Thymus (tissue), 11 donors: Measurements from ENCODE around the gene LAG3. TPM values are rescaled to one million over a fixed set of nuclear protein-coding genes. Genes with fewer than 3 reads are reported as not detected.
"Not testable (repeated sequence)": the region's sequence is repeated elsewhere in the genome, so short reads cannot be mapped to it uniquely, and the experiment has no call there.

Source experiments
- DNase-seq, 9 donors: peaks; one replicate each; pipeline ENCODE4 v3.0.0-alpha.2; 2013; ENCODE audit warnings: low spot score in 9 of 9, low read depth in 6 of 9, missing footprints in 1 of 9
- H3K27ac ChIP-seq, 2 donors: one replicate each; pipeline ENCODE4 v1.5.1; 2013; ENCODE audit warnings: control low read depth in 1 of 2, low read depth in 1 of 2, low read length in 1 of 2, mild to moderate bottlenecking in 1 of 2, moderate library complexity in 1 of 2
- H3K27me3 ChIP-seq, 2 donors: one replicate each; pipeline ENCODE4 v1.5.1; 2013; ENCODE audit warnings: low read length in 1 of 2; ENCODE audit not compliant: control insufficient read depth in 2 of 2, insufficient read depth in 1 of 2
- H3K36me3 ChIP-seq, 2 donors: one replicate each; pipeline ENCODE4 v1.5.1; 2013; ENCODE audit warnings: low read length in 1 of 2, mild to moderate bottlenecking in 1 of 2, moderate library complexity in 1 of 2; ENCODE audit not compliant: control insufficient read depth in 2 of 2, insufficient read depth in 2 of 2
- H3K4me1 ChIP-seq, 2 donors: one replicate each; pipeline ENCODE4 v1.5.1; 2013; ENCODE audit warnings: low read length in 2 of 2; ENCODE audit not compliant: control insufficient read depth in 2 of 2, insufficient read depth in 2 of 2
- H3K4me3 ChIP-seq, 2 donors: one replicate each; pipeline ENCODE4 v1.5.1; 2013; ENCODE audit warnings: low read length in 2 of 2, control low read depth in 1 of 2, mild to moderate bottlenecking in 1 of 2
- H3K9me3 ChIP-seq, 2 donors: one replicate each; pipeline ENCODE4 v1.5.1; 2013; ENCODE audit warnings: low read length in 1 of 2, mild to moderate bottlenecking in 1 of 2; ENCODE audit not compliant: control insufficient read depth in 2 of 2, insufficient read depth in 1 of 2
- WGBS: extraction: QIAGEN DNeasy Blood & Tissue Kit; methylation state at CpG from one replicate; pipeline ENCODE4 v1.1.7; 2013; 5-methylcytosine and 5-hydroxymethylcytosine counted together
- polyA plus RNA-seq: library from polyadenylated mRNA; stranded (reverse); fragments of 200-250 nt; gene quantifications from one replicate; pipeline ENCODE4 v1.2.3, GENCODE V29; 2013
- total RNA-seq: library from RNA; stranded (reverse); fragments of 120-200 nt; gene quantifications from one replicate; pipeline ENCODE4 v1.2.4, GENCODE V29; 2013
- donor health status: healthy.

Gene LAG3
- total and polyA plus RNA-seq, 2 donors: 1.5 to 4.8 TPM

- peaks cover 17 to 21% of the 10 kb centered on the region in 2 donors for H3K36me3 ChIP-seq
- H3K4me3 ChIP-seq: no peak overlapping the region
- peak in 1 of 9 donors; percentile 37 for DNase-seq
- 61% methylated on average over 8 of the region's 8 CpGs for WGBS
- H3K27ac ChIP-seq: no peak overlapping the region
- H3K9me3 ChIP-seq: no peaks in the 10 kb centered on the region
- H3K27me3 ChIP-seq: no peaks in the 10 kb centered on the region
- H3K4me1 ChIP-seq: no peaks in the 10 kb centered on the region
These were observed 36.7 kb upstream of the LAG3 start for GRCh38 chr12:6735448-6736191.

DNA sequence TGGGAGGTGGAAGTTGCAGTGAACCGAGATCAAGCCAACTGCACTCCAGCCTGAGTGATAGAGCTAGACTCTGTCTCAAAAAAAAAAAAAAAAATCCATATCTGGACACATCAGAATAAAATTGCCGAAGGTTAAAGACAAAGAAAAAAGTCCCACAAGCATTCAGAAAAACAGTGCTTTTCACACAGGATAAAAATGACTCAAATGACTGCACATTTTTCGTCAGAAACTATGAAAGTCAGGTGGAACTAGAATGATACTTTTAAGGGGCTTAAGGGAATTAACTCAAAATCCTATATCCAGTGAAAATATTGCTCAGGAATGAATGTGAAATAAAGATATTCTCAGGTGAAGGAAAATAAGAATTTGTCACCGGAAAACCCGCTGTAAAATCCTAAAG is 35.6 kb upstream of the LAG3 start:
- no peak overlapping the region for H3K4me3 ChIP-seq
- H3K27ac ChIP-seq: no peak overlapping the region
- 98% methylated on average over 5 of the region's 5 CpGs for WGBS
- DNase-seq: no peak
- peaks cover 8 to 11% of the 10 kb centered on the region in 2 donors for H3K36me3 ChIP-seq
- H3K9me3 ChIP-seq: no peaks in the 10 kb centered on the region
- H3K4me1 ChIP-seq: no peaks in the 10 kb centered on the region
- no peaks in the 10 kb centered on the region for H3K27me3 ChIP-seq

DNA sequence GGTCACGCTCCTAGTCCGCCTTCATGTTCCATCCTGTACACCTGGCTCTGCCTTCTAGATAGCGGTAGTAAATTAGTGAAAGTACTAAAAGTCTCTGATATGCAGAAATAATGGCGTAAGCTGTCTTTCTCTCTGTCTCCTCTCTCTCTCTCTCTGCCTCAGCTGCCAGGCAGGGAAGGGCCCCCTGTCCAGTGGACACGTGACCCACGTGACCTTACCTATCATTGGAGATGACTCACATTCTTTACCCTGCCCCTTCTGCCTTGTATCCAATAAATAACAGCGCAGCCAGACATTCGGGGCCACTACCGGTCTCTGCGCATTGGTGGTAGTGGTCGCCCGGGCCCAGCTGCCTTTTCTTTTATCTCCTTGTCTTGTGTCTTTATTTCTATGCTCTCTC is 30.2 kb upstream of the LAG3 start:
- H3K9me3 ChIP-seq, H3K4me3 ChIP-seq, DNase-seq, H3K27me3 ChIP-seq, H3K27ac ChIP-seq: not testable (repeated sequence)
- peaks cover 0 to 17% of the 10 kb centered on the region in 2 donors for H3K4me1 ChIP-seq
- H3K36me3 ChIP-seq: peaks cover 7 to 16% of the 10 kb centered on the region in 2 donors
- WGBS: 92% methylated on average over 12 of the region's 12 CpGs

GRCh38 chr12:6742834-6743233 is 29.5 kb upstream of the LAG3 start:
- H3K4me3 ChIP-seq: no peak overlapping the region
- H3K36me3 ChIP-seq: peaks cover 14 to 24% of the 10 kb centered on the region in 2 donors
- WGBS: 93% methylated on average over 3 of the region's 3 CpGs
- no peaks in the 10 kb centered on the region for H3K27me3 ChIP-seq
- H3K27ac ChIP-seq: no peak overlapping the region
- H3K9me3 ChIP-seq: no peaks in the 10 kb centered on the region
- DNase-seq: no peak
- peaks cover 0 to 17% of the 10 kb centered on the region in 2 donors for H3K4me1 ChIP-seq

DNA sequence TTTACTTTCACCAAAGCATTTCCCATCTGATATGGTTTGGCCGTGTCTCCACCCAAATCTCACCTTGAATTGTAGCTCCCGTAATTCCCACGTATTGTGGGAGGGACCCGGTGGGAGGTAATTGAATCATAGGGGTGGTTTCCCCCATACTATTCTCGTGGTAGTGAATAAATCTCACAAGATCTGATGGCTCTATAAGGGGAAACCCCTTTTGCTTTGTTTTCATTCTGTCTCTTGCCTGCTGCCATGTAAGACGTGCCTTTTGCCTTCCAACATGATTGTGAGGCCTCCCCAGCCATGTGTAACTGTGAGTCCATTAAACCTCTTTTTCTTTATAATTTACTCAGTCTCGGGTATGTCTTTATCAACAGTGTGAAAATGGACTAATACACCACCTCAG is 29.0 kb upstream of the LAG3 start:
- WGBS: 86% methylated on average over 7 of the region's 7 CpGs
- not testable (repeated sequence) for H3K27me3 ChIP-seq, H3K27ac ChIP-seq, H3K9me3 ChIP-seq, DNase-seq, H3K4me3 ChIP-seq
- H3K4me1 ChIP-seq: peaks cover 0 to 17% of the 10 kb centered on the region in 2 donors
- peaks cover 19 to 28% of the 10 kb centered on the region in 2 donors for H3K36me3 ChIP-seq

DNA sequence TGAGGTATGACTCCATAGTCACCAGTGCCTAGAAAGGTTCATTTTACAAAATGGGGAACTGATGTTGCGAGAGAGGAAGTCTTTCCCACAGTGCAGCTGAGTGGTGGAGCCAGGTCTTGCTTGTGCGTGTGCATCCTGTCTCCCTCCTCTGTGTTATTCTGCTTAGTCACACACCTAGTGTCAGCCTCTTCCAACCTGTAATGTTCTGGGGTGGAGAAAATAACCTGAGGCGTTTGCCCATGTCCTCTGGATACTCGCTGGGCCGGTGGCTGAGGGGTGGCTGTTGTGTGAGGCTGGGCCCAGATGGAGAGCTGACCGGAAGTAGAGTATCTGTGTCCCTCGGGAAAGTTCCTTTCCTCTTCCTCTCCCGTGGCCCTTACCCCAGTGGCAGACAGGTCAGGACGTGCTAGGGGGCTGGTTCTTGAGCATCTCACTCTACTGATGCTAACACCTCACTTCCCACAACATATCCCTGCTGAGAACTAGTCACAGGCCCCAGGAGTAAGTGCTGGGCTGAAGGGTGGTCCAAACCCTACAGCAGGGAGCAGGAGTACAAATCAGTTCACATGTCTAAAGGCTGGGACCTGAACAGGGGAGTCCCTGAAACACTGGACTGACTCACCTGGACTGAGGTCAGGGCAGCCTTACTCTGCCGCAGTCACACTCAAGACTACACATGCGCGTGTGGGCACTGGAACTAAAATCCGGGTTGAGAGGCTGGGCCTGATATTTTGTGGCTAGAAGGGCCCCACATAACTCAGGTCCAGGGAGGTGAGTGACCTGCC is 26.4 kb upstream of the LAG3 start:
- Histone ChIP-seq H3K4me1 (peaks cover 0 to 17% of the 10 kb centered on the region in 2 donors), H3K27ac (peak overlapping the region; percentile 52 to 53), H3K9me3 (no peaks in the 10 kb centered on the region), H3K27me3 (no peaks in the 10 kb centered on the region), H3K4me3 (no peak overlapping the region), H3K36me3 (peaks cover 42 to 55% of the 10 kb centered on the region in 2 donors)
- peak in 1 of 9 donors; percentile 66 for DNase-seq
- WGBS: 43% methylated on average over 13 of the region's 13 CpGs

GRCh38 chr12:6747216-6747615 is 25.1 kb upstream of the LAG3 start:
- DNase-seq: no peak
- peaks cover 48 to 63% of the 10 kb centered on the region in 2 donors for H3K36me3 ChIP-seq
- H3K4me1 ChIP-seq: peaks cover 3 to 24% of the 10 kb centered on the region in 2 donors
- no peak overlapping the region for H3K4me3 ChIP-seq
- H3K27me3 ChIP-seq: no peaks in the 10 kb centered on the region
- 96% methylated on average over 4 of the region's 4 CpGs for WGBS
- no peaks in the 10 kb centered on the region for H3K9me3 ChIP-seq
- no peak overlapping the region for H3K27ac ChIP-seq

- Histone ChIP-seq H3K36me3 (peaks cover 48 to 63% of the 10 kb centered on the region in 2 donors), H3K4me1 (peaks cover 7 to 35% of the 10 kb centered on the region in 2 donors), H3K4me3 (no peak overlapping the region), H3K9me3 (no peaks in the 10 kb centered on the region), H3K27me3 (no peaks in the 10 kb centered on the region), H3K27ac (no peak overlapping the region)
- 98% methylated on average over 28 of the region's 28 CpGs for WGBS
- DNase-seq: no peak
These were observed 23.6 kb upstream of the LAG3 start for GRCh38 chr12:6748761-6749160.

DNA sequence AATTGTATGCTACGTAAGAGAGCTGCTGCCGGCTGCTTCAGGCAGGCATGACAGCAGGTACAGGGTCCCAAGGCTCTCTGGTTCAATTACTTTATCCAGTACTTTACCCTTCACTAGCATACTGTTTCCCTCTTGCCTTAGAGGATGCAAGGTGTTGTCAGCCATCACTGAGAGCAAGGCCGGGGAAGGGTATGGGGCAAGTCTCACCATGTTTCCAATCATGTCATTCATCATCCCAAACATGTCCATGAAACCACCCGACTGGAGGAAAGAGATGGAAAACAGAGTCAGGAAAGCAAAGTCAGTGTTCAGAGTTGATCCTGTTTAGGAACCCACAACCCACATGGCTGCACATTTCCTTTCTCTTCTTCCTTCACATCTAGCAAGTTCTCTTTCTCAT is 21.8 kb upstream of the LAG3 start:
- H3K9me3 ChIP-seq: no peaks in the 10 kb centered on the region
- peaks cover 9 to 30% of the 10 kb centered on the region in 2 donors for H3K4me1 ChIP-seq
- no peak for DNase-seq
- peaks cover 48 to 60% of the 10 kb centered on the region in 2 donors for H3K36me3 ChIP-seq
- no peaks in the 10 kb centered on the region for H3K27me3 ChIP-seq
- WGBS: 94% methylated on average over 4 of the region's 4 CpGs
- no peak overlapping the region for H3K4me3 ChIP-seq
- no peak overlapping the region for H3K27ac ChIP-seq
